Tibial artery (tissue), 4 donors: Measurements from ENCODE around the gene WDR48.
"Not testable (repeated sequence)": the region's sequence is repeated elsewhere in the genome, so short reads cannot be mapped to it uniquely, and the experiment has no call there.

Experiments
- DNase-seq, 2 donors: peaks; one replicate each; pipeline ENCODE4 v3.0.0-alpha.2; 2019
- H3K27ac ChIP-seq, 2 donors: fragments of 200-600 bp; sonication (generic) in 1 of 2; 1 replicate in 1 of 2; 2 replicates in 1 of 2; pipeline ENCODE4 v1.5.1; 2018 to 2019; ENCODE audit warnings: mild to moderate bottlenecking in 1 of 2
- H3K27me3 ChIP-seq, 2 donors: fragments of 200-600 bp; sonication (generic) in 1 of 2; one replicate each; pipeline versions ENCODE4 v1.5.1 to v1.6.0; 2016 to 2019
- H3K36me3 ChIP-seq, 3 donors: fragments of 200-600 bp; sonication (generic) in 2 of 3; one replicate each; pipeline ENCODE4 v1.5.1; 2016 to 2019; ENCODE audit warnings: mild to moderate bottlenecking in 2 of 3
- H3K4me1 ChIP-seq, 4 donors: fragments of 200-600 bp; sonication (generic) in 2 of 4; 1 replicate in 3 of 4; 2 replicates in 1 of 4; pipeline ENCODE4 v1.5.1; 2016 to 2019
- H3K4me3 ChIP-seq, 2 donors: fragments of 200-600 bp; sonication (generic) in 1 of 2; 1 replicate in 1 of 2; 2 replicates in 1 of 2; pipeline ENCODE4 v1.5.1; 2018 to 2019; ENCODE audit warnings: mild to moderate bottlenecking in 2 of 2
- H3K9me3 ChIP-seq, 3 donors: fragments of 200-600 bp; sonication (generic) in 1 of 3; one replicate each; pipeline ENCODE4 v1.5.1; 2016 to 2019
- intact Hi-C: fragments of 100-400 bp; cut with DNase I; formaldehyde crosslinking; loops from one replicate; pipeline ENCODE4 v1.15.0; 2023; ENCODE audit warnings: low total_unique reads
- TF ChIP-seq, protein P1 (sequence below), 2 experiments: fragments of 200-600 bp in 1 of 2; fragments of 450-650 bp in 1 of 2; IDR thresholded peaks; one replicate each; pipeline ENCODE4 v1.5.1; 2017 to 2019; ENCODE audit warnings: antibody characterized with exemption in 2 of 2, mild to moderate bottlenecking in 1 of 2, moderate library complexity in 1 of 2

The WDR48 gene

GRCh38 chr3:39050029-39050428 lies 1.8 kb upstream of the WDR48 start:
- H3K36me3 ChIP-seq: no peaks in the 10 kb centered on the region
- no peak overlapping the region for H3K4me3 ChIP-seq
- peaks cover 0 to 21% (median 17%) of the 10 kb centered on the region in 4 donors for H3K4me1 ChIP-seq
- no peaks in the 10 kb centered on the region for H3K9me3 ChIP-seq
- intact Hi-C loops: no loop called here
- H3K27me3 ChIP-seq: no peaks in the 10 kb centered on the region
- H3K27ac ChIP-seq: no peak overlapping the region
- no peak for DNase-seq
- TF ChIP-seq, protein P1, sequence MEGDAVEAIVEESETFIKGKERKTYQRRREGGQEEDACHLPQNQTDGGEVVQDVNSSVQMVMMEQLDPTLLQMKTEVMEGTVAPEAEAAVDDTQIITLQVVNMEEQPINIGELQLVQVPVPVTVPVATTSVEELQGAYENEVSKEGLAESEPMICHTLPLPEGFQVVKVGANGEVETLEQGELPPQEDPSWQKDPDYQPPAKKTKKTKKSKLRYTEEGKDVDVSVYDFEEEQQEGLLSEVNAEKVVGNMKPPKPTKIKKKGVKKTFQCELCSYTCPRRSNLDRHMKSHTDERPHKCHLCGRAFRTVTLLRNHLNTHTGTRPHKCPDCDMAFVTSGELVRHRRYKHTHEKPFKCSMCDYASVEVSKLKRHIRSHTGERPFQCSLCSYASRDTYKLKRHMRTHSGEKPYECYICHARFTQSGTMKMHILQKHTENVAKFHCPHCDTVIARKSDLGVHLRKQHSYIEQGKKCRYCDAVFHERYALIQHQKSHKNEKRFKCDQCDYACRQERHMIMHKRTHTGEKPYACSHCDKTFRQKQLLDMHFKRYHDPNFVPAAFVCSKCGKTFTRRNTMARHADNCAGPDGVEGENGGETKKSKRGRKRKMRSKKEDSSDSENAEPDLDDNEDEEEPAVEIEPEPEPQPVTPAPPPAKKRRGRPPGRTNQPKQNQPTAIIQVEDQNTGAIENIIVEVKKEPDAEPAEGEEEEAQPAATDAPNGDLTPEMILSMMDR (IDR thresholded peaks at IDR 0.05): no peak

DNA sequence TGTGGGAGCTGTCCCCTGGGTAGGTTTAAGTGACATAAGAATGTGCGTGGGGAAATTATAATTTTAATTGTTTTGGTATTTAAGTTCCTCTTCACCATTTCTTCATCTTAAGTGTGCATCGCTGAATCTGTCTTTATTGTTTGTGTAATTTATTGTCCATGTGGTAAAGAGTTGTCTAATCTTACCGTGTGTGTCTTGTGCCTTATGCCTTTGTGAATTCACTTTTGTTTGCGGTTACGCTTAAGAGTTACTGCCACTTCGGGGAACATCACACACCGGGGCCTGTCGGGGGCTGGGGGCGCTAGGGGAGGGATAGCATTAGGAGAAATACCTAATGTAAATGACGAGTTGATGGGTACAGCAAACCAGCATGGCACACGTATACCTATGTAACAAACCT lies 767 bp downstream of the WDR48 start:
- Histone ChIP-seq H3K4me3 (peak overlapping the region; percentile 83 to 96), H3K9me3 (no peaks in the 10 kb centered on the region), H3K4me1 (peaks cover 0 to 26% (median 17%) of the 10 kb centered on the region in 4 donors), H3K27ac (peak overlapping the region; percentile 82 to 95), H3K36me3 (no peaks in the 10 kb centered on the region), H3K27me3 (no peaks in the 10 kb centered on the region)
- intact Hi-C loops: no loop called here
- TF ChIP-seq, protein P1 (IDR thresholded peaks at IDR 0.05): no peak
- no peak for DNase-seq

GRCh38 chr3:39053696-39054095 lies 1.9 kb downstream of the WDR48 start:
- Histone ChIP-seq H3K4me3 (no peak overlapping the region), H3K27ac (no peak overlapping the region)

DNA sequence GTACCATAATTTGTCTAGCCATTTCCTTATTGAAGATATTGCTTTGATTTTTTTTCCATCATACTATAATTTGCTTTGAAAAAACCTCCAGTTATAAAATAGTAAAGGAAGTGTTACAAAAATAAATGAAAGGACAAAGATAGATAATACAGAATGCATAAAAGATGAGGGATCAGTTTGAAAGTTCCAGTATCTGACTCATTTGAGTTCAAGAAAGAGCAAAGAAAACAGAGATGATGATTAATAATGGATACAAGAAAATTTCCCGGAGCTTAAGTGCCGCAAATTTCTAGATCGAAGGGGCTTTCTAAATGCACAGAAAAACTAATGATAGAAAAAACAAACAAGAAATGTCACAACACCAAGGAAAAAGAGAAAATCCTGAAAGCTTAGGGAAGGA lies 4.3 kb downstream of the WDR48 start:
- no peaks in the 10 kb centered on the region for H3K27me3 ChIP-seq
- intact Hi-C loops: no loop called here
- no peaks in the 10 kb centered on the region for H3K36me3 ChIP-seq
- peaks cover 0 to 27% (median 20%) of the 10 kb centered on the region in 4 donors for H3K4me1 ChIP-seq
- TF ChIP-seq, protein P1 (IDR thresholded peaks at IDR 0.05): no peak
- no peak overlapping the region for H3K27ac ChIP-seq
- DNase-seq: no peak
- no peak overlapping the region for H3K4me3 ChIP-seq
- no peaks in the 10 kb centered on the region for H3K9me3 ChIP-seq

More at GRCh38 chr3:39053696-39054095, 1.9 kb downstream of the WDR48 start:
- no peaks in the 10 kb centered on the region for H3K9me3 ChIP-seq
- peaks cover 0 to 27% (median 20%) of the 10 kb centered on the region in 4 donors for H3K4me1 ChIP-seq
- no peaks in the 10 kb centered on the region for H3K27me3 ChIP-seq
- no peak for DNase-seq
- intact Hi-C loops: no loop called here
- TF ChIP-seq, protein P1 (IDR thresholded peaks at IDR 0.05): no peak
- no peaks in the 10 kb centered on the region for H3K36me3 ChIP-seq

DNA sequence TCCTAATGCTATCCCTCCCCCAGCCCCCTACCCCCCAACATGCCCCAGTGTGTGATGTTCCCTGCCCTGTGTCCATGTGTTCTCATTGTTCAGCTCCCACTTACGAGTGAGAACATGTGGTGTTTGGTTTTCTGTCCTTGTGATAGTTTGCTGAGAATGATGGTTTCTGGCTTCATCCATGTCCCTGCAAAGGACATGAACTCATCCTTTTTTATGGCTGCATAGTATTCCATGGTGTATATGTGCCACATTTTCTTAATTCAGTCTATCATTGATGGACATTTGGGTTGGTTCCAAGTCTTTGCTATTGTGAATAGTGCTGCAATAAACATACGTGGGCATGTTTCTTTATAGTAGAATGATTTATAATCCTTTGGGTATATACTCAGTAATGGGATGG lies 9.4 kb downstream of the WDR48 start:
- intact Hi-C loops, DNase-seq, H3K4me3 ChIP-seq, H3K27ac ChIP-seq, H3K27me3 ChIP-seq, H3K9me3 ChIP-seq, H3K36me3 ChIP-seq: not testable (repeated sequence)
- H3K4me1 ChIP-seq: peaks cover 0 to 22% (median 4%) of the 10 kb centered on the region in 4 donors

DNA sequence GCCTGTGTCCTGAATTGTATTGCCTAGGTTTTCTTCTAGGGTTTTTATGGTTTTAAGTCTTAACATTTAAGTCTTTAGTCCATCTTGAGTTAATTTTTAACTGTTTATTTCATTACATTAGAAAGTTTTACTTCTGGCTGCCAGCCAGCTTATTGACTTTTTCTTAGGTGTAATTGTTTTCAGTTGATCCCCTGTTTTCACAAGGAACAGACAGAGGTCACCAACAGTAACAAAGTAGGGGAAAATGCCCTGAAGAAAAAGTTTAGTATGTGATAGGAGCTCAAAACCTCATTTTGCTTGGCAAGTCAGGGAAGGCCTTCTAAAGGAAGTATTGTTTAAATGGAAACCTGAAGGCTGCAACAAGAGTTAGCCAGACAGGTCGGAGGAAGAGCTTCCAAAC lies 10.4 kb downstream of the WDR48 start:
- H3K4me3 ChIP-seq: no peak overlapping the region
- DNase-seq: no peak
- intact Hi-C loops: no loop called here
- H3K36me3 ChIP-seq: peaks cover 8 to 16% (median 13%) of the 10 kb centered on the region in 3 donors
- TF ChIP-seq, protein P1 (IDR thresholded peaks at IDR 0.05): no peak
- no peaks in the 10 kb centered on the region for H3K9me3 ChIP-seq
- peaks cover 0 to 22% (median 1%) of the 10 kb centered on the region in 4 donors for H3K4me1 ChIP-seq
- H3K27ac ChIP-seq: no peak overlapping the region
- H3K27me3 ChIP-seq: no peaks in the 10 kb centered on the region
